CD4-positive, alpha-beta T cell treated with Interleukin-17A for 1 hour (primary cell): Measurements from ENCODE around the gene HSPA9.

Experiments used
- DNase-seq: peaks from one replicate; pipeline ENCODE4 v3.0.0-alpha.2; 2020

HSPA9 gene

GRCh38 chr5:138560971-138561370, 14.2 kb downstream of the HSPA9 start:
- no peak for DNase-seq

- DNase-seq = no peak
Measured at GRCh38 chr5:138559937-138560336, 15.3 kb downstream of the HSPA9 start.

DNA sequence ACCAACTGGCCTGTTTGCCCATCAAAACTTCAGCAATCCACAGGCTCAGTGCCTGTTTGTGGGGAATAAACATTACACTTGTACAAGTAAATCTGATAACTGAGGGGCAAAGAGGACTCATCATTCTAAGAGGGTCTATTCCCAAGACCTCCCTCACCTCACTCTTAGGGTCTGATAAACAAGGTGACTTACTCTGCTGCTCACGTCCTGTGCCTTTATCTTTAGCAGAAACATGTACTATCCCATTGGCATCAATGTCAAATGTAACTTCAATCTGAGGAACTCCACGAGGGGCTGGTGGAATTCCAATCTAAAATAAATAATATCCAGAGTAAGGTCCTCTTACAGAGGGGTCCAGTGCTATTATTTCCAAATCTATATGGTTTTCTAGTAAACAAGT, 17.5 kb downstream of the HSPA9 start:
- DNase-seq = no peak

GRCh38 chr5:138554143-138554542, 21.1 kb downstream of the HSPA9 start:
- no peak for DNase-seq

DNA sequence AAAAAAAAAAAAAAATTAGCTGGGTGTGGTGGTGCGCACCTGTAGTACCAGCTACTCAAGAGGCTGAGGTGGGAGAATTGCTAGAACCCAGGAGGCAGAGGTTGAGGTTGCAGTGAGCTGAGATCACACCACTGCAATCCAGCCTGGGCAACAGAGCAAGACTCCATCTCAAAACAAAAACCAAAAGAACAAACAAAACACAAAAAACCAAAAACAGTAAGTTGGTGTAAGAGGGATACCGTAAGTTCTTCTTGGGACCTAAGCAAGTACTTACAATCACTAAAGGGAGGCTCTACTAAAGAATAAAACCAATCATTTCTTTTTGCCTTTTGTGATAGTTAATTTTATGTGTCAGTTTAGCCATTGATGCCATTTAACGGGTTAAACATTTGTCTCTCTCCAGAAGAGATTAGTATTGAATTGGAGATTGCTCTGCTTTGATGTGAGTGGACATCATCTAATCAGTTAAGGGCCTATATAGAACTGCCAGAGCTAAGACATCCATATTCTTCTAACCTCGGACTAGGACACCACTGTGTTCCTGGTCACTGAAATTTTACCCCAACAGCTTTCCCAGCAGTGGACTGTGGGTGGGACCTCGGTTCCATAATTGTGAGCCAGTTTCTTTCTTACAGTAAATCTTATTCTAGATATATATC, 21.6 kb downstream of the HSPA9 start:
- DNase-seq = no peak

DNA sequence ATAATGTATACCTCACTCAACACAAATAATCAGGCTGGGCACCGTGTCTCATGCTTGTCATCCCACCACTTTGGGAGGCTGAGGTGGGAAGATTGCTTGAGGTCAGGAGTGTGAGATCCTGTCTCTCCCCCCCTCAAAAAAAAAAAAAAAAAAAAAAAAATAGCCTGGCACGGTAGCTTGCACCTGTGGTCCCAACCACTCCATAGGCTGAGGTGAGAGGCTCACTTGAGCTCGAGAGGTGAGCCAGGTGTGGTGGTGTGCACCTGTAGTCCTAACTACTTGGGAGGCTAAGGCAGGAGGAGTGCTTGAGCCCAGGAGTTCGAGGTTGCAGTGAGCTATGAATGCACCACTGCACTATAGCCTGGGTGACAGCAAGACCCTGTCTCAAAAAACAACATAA, 22.5 kb downstream of the HSPA9 start:
- DNase-seq = no peak

DNA sequence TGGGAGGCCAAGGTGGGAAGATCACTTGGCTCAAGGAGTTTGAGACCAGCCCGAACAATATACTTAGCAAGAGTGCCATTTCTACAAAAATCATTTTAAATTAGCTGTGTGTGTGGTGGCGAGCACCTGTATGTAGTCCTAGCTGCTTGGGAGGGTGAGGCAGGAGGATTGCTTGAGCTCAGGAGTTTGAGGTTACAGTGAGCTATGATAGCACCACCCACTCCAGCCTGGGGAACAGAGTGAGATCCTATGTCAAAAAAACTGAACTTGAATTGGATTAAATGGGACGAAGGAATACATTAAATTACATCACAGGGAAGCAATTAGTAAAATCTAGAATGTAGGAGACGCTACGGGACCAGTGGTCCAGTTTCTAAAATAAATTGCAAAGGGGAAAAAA, 25.8 kb downstream of the HSPA9 start:
- no peak for DNase-seq

GRCh38 chr5:138545919-138546562, 29.2 kb downstream of the HSPA9 start:
- no peak for DNase-seq

GRCh38 chr5:138544181-138545134, 30.7 kb downstream of the HSPA9 start:
- DNase-seq = peak; percentile 21

DNA sequence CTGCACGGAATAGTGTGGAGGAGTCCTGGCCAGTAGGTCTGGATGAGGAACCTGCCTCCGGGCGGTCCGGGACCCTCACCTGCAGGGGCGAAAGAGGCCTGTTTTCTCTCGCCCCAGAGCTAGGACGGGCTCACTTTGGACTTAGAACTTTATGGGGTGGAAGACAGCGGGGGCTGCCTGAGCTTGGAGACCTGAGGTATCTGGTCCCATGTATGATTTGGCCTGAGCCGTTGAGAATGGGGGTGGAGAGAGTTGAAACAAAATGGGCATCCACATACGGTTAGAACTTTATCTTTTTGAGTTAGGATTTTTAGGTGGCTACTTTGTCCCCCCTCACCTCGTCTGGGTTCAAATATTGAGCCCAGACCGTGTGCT, 31.5 kb downstream of the HSPA9 start:
- no peak for DNase-seq

DNA sequence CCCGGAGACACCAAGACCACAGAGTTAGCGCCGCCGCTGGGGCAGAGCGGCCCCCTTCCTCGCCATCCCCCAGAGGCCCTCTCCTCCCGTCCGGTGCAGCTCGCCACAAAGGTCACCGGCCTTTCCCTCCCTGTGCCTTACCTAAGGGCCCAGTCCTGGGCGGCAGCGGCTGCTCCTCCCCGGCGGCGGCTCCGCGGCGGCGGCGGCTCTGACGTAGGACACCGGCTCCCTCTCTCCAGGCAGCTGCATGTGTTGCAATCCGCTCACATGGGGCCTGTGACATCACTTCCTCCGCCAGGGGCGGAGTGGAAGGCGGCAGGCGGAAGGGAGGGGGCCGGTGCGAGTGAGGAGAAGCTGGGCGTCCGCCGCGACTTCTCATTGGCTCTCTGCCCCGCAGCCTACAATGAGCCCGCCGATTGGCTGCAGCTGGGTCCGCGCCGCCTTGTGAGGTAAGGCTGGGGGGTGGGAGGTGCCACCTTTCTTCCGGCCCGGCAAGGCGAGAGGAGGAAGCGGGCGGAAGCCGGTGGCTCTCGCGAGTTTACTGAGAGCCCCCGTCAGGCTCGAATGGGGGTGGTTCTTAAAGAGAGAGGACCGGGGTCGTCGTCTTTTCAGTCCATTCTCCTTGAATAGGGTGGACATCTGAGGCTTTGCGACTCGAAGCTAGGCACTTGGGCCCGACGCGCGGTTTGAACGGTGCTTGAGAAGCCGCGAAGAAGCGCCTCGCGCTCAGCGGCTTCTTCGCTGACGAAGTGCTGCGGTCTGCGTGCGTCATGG, 32.1 kb downstream of the HSPA9 start, which contains the start of gene ETF1:
TSS of gene ETF1 (minus strand) at position 281 of the 774 bp plus-strand sequence. CDS start 318 bp downstream, outside the sequence.
- peak; percentile 100 for DNase-seq

GRCh38 chr5:138542180-138542955, 32.8 kb downstream of the HSPA9 start:
- DNase-seq = no peak

DNA sequence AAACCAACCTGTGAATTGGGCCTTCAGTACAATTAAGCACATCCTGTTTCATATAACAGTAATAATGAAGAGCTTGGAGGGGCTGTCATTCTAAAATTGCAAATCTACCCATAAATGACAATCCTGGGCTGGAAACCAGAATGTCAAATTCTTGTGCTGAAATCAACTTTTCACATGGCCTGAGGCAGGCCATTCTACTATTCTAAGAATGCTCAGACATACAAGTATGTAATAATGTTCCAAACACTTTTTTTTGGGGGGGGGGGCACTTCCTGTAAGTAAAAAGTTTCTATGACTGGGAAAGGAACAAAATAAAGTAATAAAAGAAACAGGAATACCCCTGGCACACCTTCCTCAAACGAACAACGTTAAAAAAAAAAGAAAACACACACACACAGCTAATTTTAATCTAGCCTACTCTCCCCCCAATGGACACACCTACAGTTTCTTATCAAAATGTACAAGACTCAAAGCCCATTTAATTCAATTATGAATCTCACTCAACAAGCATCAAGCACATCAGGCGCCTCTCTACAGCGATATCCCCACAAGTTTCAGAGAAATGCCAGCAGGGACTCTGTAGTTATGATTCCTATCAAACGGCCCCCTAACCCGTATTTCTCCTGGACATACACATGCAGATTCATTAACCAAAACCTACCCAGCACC, 33.6 kb downstream of the HSPA9 start:
- no peak for DNase-seq

DNA sequence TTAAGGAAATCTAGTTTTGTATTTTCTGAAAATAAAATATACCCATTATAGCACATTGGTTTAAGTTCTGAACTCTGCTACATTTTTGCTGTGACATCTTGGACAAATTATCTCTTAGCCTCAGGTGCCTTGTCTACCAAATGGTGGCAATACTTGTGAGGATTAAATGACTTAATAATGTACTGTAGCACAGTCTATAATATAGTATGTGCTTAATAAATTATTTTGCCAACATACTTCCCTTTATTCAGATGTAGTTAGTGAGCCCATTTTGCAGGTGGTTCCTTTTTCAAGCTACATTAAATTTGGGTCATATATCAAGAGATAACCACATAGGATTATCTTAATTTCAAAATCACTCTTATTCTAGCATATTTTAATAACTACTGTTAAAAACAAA, 35.4 kb downstream of the HSPA9 start:
- no peak for DNase-seq

DNA sequence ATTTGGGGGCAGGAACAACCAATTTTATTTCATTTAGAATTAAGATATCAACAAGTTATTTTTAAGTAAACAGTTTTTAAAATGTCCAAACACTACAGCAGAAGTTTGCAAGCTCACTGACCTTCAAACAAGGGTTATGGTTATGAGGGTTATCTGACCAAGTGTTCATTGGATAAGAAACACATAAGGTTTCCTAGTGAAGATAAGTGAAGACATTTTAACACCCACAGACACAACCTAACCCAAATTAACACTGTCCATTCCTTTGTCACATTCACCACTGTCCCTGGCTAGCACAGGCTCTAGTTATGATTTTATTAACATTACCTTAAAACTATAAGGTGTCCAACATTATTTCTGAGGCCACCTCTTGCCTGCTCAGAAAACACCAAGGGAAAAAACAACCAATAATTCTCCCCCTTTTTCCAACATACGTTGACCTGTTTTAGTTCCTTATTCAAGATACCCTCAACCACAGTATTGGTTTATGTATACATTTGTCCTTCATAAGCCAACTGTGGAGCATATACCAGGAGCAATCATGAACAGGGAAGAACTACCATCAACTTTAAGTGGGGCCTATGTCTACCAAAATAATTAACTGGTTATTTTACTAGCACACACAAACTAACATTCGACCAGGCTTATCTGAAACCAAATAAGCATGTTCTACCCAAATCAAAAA, 36.1 kb downstream of the HSPA9 start:
- no peak for DNase-seq

GRCh38 chr5:138536665-138537315, 38.4 kb downstream of the HSPA9 start:
- peak; percentile 23 for DNase-seq

GRCh38 chr5:138536215-138536614, 39.0 kb downstream of the HSPA9 start:
- no peak for DNase-seq

GRCh38 chr5:138533973-138534941, 40.9 kb downstream of the HSPA9 start:
- no peak for DNase-seq

GRCh38 chr5:138529812-138530211, 45.4 kb downstream of the HSPA9 start:
- DNase-seq = no peak
